Activated CD4-positive, alpha-beta memory T cell treated with anti-CD3 and anti-CD28 coated beads for 36 hours (primary cell): ENCODE data around the gene DENND10. TPM values are rescaled to one million over a fixed set of nuclear protein-coding genes. Genes with fewer than 3 reads are reported as not detected.
"Not testable (repeated sequence)": the region's sequence is repeated elsewhere in the genome, so short reads cannot be mapped to it uniquely, and the experiment has no call there.

ENCODE experiments used
- CTCF ChIA-PET: fragments of 350-600 bp; sonication (Branson Sonifier 250); formaldehyde crosslinking; loops from one replicate; lab custom pipeline; 2021; ENCODE audit warnings: antibody characterized with exemption, inconsistent platforms; lab: Charles Lee
- POLR2A ChIA-PET: fragments of 350-600 bp; sonication (Branson Sonifier 250); formaldehyde crosslinking; loops from one replicate; lab custom pipeline; 2021; ENCODE audit warnings: antibody characterized with exemption; lab: Charles Lee
- DNase-seq: peaks from one replicate; pipeline ENCODE4 v3.0.0-alpha.2; 2020
- H3K27ac Mint-ChIP-seq: one replicate; pipeline ENCODE4 v1.8.0; 2021; ENCODE audit warnings: mixed read lengths
- H3K27me3 Mint-ChIP-seq: one replicate; pipeline ENCODE4 v1.8.0; 2021; ENCODE audit warnings: mixed read lengths
- H3K36me3 Mint-ChIP-seq: one replicate; pipeline ENCODE4 v1.8.0; 2021; ENCODE audit warnings: mixed read lengths
- H3K4me1 Mint-ChIP-seq: one replicate; pipeline ENCODE4 v1.8.0; 2021; ENCODE audit warnings: low read depth, mixed read lengths
- H3K4me3 Mint-ChIP-seq: one replicate; pipeline ENCODE4 v1.8.0; 2021; ENCODE audit warnings: mild to moderate bottlenecking, mixed read lengths
- H3K9me3 Mint-ChIP-seq: one replicate; pipeline ENCODE4 v1.8.0; 2021; ENCODE audit warnings: mixed read lengths
- intact Hi-C: fragments of 100-400 bp; cut with micrococcal nuclease; formaldehyde crosslinking; loops from one replicate; pipeline ENCODE4 v1.15.1; 2023
- total RNA-seq, 2 experiments: library from RNA; stranded (reverse); gene quantifications; one replicate each; pipeline ENCODE4 v1.2.3, GENCODE V29; 2021

Gene DENND10
- total RNA-seq, 2 experiments from 2014 or later = 29.8 to 31.4 TPM

DNA sequence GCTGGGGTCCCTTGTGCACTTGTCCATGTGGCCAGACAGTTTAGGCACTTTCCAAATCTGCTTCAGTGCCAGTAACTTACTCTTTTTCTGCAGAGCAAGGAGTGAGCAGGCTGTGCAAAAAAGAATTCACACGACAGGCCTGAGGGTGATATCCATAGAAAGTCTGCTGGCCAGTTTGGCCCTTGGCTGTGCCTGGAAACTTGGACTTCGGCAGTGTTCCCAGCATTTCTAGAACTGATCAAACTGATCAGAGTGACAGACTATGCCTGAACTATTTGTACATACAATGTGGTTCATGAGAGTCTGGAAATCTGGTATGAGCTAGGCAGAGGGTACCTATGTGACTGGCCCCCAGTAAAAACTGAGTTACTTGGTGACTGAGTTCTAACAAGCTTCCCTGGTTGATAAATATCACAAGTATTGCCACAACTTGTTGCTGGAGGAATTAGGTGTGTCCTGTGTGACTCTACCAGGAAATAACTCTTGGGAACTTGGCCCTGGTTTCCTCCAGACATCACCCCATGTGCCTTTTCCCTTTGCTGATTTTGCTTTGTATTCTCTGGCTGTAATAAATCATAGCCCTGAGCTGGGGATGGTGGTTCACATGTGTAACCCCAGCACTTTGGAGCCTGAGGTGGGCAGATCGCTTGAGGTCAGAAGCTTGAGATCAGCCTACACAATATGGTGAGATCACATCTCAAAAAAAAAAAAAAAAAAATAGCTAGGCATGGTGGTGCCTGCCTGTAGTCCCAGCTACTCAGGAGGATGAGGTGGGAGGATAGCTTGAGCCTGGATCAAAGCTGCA lies 3.3 kb upstream of the DENND10 start:
- Mint-ChIP-seq H3K4me1 (peaks cover 24% of the 10 kb centered on the region), H3K36me3 (no peaks in the 10 kb centered on the region), H3K27me3 (no peaks in the 10 kb centered on the region), H3K27ac (no peak overlapping the region), H3K9me3 (no peaks in the 10 kb centered on the region), H3K4me3 (no peak overlapping the region)
- no peak for DNase-seq
- intact Hi-C loops = no loop called here
- ChIA-PET POLR2A (interaction anchor here (1.0 kb wide), 1 partner anchor 18 kb away, joined by 4 read pairs; no protein-coding TSS in a partner anchor), CTCF (interaction anchor here (1.2 kb wide), 1 partner anchor 32 kb away, joined by 3 read pairs; no protein-coding TSS in a partner anchor)

DNA sequence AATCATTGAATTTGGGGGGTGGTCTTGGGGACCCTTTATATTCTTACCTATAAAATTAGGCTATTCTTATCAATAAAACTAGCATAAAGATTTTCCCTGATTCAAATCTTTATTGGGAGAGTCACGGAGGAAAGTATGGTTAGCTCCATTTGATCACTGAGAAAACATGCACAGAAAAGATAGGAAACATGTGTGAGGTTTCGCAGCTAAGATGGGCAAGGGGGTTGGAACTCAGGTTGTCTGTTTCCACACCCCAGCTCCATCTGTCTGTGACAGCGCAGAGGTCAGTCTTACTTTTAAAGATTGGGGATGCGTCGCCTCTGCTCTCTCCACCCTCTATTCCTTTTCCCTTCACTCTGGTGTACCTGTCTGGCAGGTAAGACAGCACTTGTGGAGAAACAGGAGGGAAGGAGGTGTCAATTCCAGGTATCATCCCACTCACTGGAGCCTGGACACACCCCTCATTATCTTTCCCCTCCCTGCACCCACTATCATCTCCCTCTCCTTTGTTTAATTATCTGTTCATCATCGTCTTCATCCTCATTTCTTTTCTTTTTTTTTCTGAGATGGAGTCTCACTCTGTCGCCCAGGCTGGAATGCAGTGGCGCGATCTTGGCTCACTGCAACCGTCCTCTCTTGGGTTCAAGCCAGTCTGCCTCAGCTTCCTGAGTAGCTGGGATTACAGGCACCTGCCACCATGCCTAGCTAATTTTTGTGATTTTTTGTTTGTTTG lies 2.4 kb upstream of the DENND10 start:
- ChIA-PET CTCF (interaction anchor here (1.2 kb wide), 1 partner anchor 31 kb away, joined by 3 read pairs; no protein-coding TSS in a partner anchor), POLR2A (no interaction called here)
- Mint-ChIP-seq H3K9me3 (no peaks in the 10 kb centered on the region), H3K4me1 (peaks cover 19% of the 10 kb centered on the region), H3K4me3 (no peak overlapping the region), H3K27ac (no peak overlapping the region), H3K36me3 (no peaks in the 10 kb centered on the region), H3K27me3 (no peaks in the 10 kb centered on the region)
- intact Hi-C loops = no loop called here
- DNase-seq = no peak

DNA sequence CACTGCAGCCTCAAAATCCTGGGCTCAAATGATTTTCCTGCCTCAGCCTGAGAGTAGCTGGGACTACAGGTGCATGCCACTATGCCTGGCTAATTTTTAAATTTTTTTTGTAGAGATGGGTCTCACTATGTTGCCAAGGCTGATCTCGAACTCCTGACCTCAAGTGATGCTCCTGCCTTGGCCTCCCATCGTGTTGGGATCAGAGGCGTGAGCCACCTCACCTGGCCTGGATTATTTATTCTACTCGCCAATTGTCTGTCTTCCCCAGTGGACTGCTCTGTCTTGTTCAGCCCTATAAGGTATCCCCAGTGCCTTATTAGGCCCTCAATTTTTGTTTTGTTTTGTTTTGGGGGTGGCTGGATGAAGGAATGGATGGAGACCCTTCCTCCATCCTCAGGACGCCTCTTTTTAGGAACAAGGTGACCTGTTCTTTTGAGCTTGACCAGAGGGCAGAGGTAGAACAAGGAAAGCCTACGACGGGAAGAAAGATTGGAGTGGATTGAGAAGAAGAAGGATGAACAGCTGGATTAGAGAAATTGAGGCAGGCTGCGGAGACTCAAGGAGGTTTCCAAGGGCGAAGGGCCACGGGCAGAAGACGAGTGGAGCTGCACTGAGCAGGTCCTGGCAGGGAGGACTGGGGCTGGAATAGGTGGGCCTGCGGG lies 541 bp upstream of the DENND10 start:
- H3K27ac Mint-ChIP-seq = peak overlapping the region; percentile 38
- no peaks in the 10 kb centered on the region for H3K9me3 Mint-ChIP-seq
- ChIA-PET POLR2A (interaction anchor here (0.6 to 1.8 kb wide), 6 partner anchors 10 to 61 kb away, joined by 3 to 14 read pairs (median 4); partner anchors contain the start of gene EIF3A), CTCF (interaction anchor here (1.8 kb wide), 2 partner anchors 28 to 95 kb away, joined by 5 to 7 read pairs; no protein-coding TSS in a partner anchor)
- intact Hi-C loops = no loop called here
- H3K4me1 Mint-ChIP-seq = peaks cover 20% of the 10 kb centered on the region
- DNase-seq = no peak
- H3K36me3 Mint-ChIP-seq = peaks cover 5% of the 10 kb centered on the region
- H3K27me3 Mint-ChIP-seq = no peaks in the 10 kb centered on the region
- peak overlapping the region; percentile 59 for H3K4me3 Mint-ChIP-seq

DNA sequence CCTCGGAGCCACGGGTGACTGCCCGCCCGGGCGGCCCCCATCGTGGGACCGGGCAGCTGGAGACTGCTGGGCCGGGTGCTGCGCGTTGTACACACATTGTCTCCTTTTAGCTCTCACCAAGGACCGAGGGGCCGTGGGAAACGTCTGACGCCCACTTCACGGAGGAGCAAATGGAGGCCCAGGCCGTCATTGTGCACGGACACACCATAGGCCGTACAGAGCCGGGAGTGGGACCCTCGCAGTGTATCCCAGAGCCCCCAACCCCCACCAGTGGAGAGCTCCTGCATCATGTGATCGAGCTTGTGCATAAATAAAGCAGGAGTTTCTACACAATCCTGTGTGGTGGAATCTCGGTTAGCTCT lies 722 bp downstream of the DENND10 start:
- POLR2A ChIA-PET = interaction anchor here (0.8 to 1.8 kb wide), 8 partner anchors 9 to 201 kb away, joined by 3 to 14 read pairs (median 4); partner anchors contain the start of gene EIF3A

DNA sequence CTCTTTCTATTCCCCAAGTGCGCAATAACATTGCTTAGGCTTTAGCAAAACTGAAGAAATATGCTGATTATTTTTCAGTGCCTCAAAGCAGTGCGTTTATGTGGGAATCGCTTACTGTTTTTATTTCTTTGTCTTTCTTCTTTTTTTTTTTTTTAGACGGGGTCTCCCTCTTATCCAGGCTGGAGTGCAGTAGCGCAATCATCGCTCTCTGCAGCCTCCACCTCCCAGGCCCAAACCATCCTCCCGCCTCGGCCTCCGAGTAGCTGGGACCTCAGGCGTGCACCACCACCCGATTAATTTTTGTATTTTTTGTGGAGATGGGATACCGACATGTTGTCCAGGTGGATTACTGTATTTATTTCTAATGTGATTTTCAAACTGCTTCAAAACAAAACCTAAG lies 1.2 kb downstream of the DENND10 start:
- POLR2A ChIA-PET = interaction anchor here (1.0 to 1.8 kb wide), 4 partner anchors 9 to 31 kb away, joined by 5 to 14 read pairs (median 9); partner anchors contain the start of gene EIF3A
- intact Hi-C loops = no loop called here
- Mint-ChIP-seq H3K9me3 (no peaks in the 10 kb centered on the region), H3K4me1 (peaks cover 20% of the 10 kb centered on the region), H3K4me3 (peak overlapping the region; percentile 75), H3K36me3 (peaks cover 11% of the 10 kb centered on the region), H3K27ac (no peak overlapping the region), H3K27me3 (no peaks in the 10 kb centered on the region)
- DNase-seq = no peak
- CTCF ChIA-PET = interaction anchor here (1.1 to 1.8 kb wide), 4 partner anchors 23 to 340 kb away, joined by 3 to 7 read pairs (median 5); no protein-coding TSS in a partner anchor

More for the DNA sequence above, 722 bp downstream of the DENND10 start:
- DNase-seq = peak; percentile 31
- H3K36me3 Mint-ChIP-seq = peaks cover 7% of the 10 kb centered on the region
- peaks cover 20% of the 10 kb centered on the region for H3K4me1 Mint-ChIP-seq
- no peaks in the 10 kb centered on the region for H3K9me3 Mint-ChIP-seq
- intact Hi-C loops = loop anchor here (1.0 kb wide), 3 partner anchors 14 to 27 kb away; partner anchors contain the start of gene EIF3A
- CTCF ChIA-PET = interaction anchor here (0.9 to 1.8 kb wide), 5 partner anchors 19 to 341 kb away, joined by 3 to 7 read pairs (median 5); no protein-coding TSS in a partner anchor
- H3K27ac Mint-ChIP-seq = no peak overlapping the region
- H3K4me3 Mint-ChIP-seq = peak overlapping the region; percentile 75
- no peaks in the 10 kb centered on the region for H3K27me3 Mint-ChIP-seq

DNA sequence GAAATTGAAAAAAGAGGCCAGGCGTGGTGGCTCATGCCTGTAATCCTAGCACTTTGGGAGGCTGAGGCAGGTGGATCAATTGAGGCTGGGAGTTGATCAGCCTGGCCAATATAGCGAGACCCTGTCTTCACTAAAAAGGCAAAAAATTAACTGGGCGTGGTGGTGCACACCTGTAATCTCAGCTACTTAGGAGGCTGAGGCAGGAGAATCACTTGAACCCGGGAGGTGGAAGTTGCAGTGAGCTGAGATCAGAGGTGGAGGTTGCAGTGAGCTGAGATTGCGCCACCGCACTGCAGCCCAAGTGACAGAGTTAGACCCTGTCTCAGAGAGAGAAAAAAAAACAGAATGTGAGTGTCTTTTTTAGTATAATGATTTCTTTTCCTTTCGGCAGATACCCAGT lies 2.0 kb downstream of the DENND10 start:
- DNase-seq, intact Hi-C loops, H3K4me3 Mint-ChIP-seq, H3K27ac Mint-ChIP-seq, CTCF ChIA-PET, H3K9me3 Mint-ChIP-seq, H3K27me3 Mint-ChIP-seq: not testable (repeated sequence)
- POLR2A ChIA-PET = interaction anchor here (0.7 kb wide), 1 partner anchor 21 kb away, joined by 5 read pairs; no protein-coding TSS in a partner anchor
- peaks cover 11% of the 10 kb centered on the region for H3K36me3 Mint-ChIP-seq
- H3K4me1 Mint-ChIP-seq = peaks cover 17% of the 10 kb centered on the region

DNA sequence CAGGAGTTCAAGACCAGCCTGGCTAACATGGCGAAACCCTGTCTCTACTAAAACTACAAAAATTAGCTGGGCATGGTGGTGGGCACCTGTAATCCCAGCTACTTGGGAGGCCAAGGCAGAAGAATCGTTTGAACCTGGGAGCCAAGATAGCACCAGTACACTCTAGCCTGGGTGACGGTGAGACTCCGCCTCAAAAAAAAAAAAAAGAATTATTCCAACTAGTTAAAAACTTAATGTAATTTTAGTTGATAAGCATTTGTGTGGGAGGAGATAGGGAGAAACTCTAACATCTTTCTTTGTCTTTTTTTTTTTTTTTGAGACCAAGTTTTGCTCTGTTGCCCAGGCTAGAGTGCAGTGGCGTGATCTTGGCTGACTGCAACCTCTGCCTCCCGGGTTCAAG lies 3.2 kb downstream of the DENND10 start:
- intact Hi-C loops, CTCF ChIA-PET, H3K9me3 Mint-ChIP-seq, DNase-seq, H3K27ac Mint-ChIP-seq, POLR2A ChIA-PET, H3K27me3 Mint-ChIP-seq, H3K4me3 Mint-ChIP-seq: not testable (repeated sequence)
- Mint-ChIP-seq H3K4me1 (peaks cover 16% of the 10 kb centered on the region), H3K36me3 (peaks cover 12% of the 10 kb centered on the region)

DNA sequence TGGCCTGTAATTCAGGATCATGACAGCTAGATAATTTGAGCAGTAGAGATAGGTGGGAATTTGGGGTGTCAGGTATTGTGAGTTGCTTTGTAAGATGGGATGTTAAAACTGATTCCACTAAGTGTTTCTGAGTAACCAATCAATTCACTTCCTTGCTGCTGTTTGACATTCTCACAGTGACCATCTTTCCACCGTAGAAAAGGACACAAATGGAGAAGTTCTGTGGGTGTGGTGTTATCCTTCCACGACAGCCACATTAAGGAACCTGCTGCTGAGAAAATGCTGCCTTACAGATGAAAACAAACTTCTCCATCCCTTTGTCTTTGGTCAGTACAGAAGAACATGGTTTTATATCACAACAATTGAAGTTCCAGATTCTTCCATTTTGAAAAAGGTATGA lies 3.9 kb downstream of the DENND10 start:
- Mint-ChIP-seq H3K36me3 (peaks cover 12% of the 10 kb centered on the region), H3K4me1 (peaks cover 16% of the 10 kb centered on the region)
- CTCF ChIA-PET = interaction anchor here (0.7 kb wide), 1 partner anchor 262 kb away, joined by 3 read pairs; no protein-coding TSS in a partner anchor
- H3K4me3 Mint-ChIP-seq, H3K9me3 Mint-ChIP-seq, H3K27ac Mint-ChIP-seq, POLR2A ChIA-PET, DNase-seq, H3K27me3 Mint-ChIP-seq, intact Hi-C loops: not testable (repeated sequence)

DNA sequence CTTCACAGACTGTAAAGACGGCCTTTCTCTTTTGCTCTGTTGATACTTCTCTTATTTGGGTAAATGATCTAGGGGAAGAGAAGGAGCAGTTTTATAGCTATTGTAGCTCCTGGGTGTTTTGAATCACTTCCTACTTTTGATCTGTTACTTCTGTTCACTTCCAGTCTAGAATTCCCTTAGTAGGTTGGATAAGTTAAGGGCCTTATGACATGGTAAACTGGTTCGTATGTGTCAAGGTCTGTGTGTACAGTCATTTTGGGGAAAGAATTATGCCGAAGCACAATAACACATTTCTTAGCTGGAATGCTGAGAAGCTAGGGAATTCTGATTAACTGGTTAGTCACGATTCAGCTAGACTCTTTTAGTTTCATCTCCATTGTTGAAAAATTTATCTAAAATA lies 8.1 kb downstream of the DENND10 start:
- no peak for DNase-seq
- ChIA-PET CTCF (no interaction called here), POLR2A (interaction anchor here (3.4 kb wide), 1 partner anchor 8 kb away, joined by 14 read pairs; the partner anchor contains the start of gene DENND10)
- peaks cover 22% of the 10 kb centered on the region for H3K36me3 Mint-ChIP-seq
- no peaks in the 10 kb centered on the region for H3K9me3 Mint-ChIP-seq
- H3K27me3 Mint-ChIP-seq = no peaks in the 10 kb centered on the region
- H3K27ac Mint-ChIP-seq = no peak overlapping the region
- H3K4me1 Mint-ChIP-seq = peaks cover 8% of the 10 kb centered on the region
- intact Hi-C loops = no loop called here
- no peak overlapping the region for H3K4me3 Mint-ChIP-seq

DNA sequence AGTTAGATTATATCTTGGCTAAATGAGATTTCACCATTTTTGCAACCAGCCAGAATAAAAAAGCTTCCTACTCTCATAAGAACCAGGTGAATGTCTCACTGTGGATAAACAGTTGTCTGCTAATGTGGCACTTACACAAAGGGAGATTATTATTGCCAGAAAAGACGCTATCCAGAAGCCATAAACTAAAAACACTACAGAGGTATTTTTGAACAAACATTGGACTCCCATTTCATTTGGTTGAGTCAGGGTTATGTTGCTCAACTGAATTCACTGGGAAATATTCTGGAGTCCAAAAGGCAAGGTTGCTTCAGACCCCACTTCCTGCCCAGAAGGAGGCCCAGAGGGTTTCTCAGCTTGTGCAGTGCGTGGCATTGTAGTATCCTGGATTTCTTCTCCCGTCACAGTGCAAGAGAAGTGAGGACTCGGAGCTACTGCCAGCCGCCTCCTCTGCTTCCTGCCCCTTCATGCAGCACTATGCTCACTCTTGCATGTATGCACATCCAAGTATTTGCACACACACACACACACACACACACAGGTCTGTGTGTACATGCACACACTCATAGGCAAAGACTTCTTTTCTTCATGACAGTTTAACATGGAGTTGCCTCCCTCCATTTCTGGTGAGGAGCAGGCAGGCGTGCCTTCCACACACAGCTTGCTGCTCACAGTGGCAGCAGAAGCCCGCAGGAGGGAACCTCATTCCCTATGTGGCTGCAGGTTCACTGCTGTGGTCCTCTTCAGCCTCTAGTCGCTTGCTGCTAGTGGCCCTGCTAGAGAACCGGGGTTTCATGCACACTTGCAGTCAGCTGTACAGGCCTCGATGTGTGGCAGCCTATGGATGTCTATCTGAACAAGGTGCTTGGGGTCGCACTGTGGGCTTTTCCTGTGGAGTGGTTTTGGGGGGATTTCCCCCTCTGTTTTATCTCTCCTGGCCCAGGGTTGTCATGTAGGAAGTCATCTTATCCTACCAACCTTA lies 10.1 kb downstream of the DENND10 start:
- H3K27ac Mint-ChIP-seq = no peak overlapping the region
- no peaks in the 10 kb centered on the region for H3K27me3 Mint-ChIP-seq
- no peak for DNase-seq
- ChIA-PET POLR2A (interaction anchor here (3.4 kb wide), 1 partner anchor 10 kb away, joined by 14 read pairs; the partner anchor contains the start of gene DENND10), CTCF (no interaction called here)
- no peaks in the 10 kb centered on the region for H3K9me3 Mint-ChIP-seq
- intact Hi-C loops = no loop called here
- H3K4me1 Mint-ChIP-seq = peaks cover 5% of the 10 kb centered on the region
- no peak overlapping the region for H3K4me3 Mint-ChIP-seq
- H3K36me3 Mint-ChIP-seq = peaks cover 26% of the 10 kb centered on the region
